ENCODE data around the gene SEZ6L.

The SEZ6L gene

GRCh38 chr22:26185190-26185589, 15.9 kb downstream of the SEZ6L start:
- no peak for DNase-seq

- DNase-seq: no peak
Measured at GRCh38 chr22:26188341-26188740, 19.1 kb downstream of the SEZ6L start.

GRCh38 chr22:26194313-26194712, 25.1 kb downstream of the SEZ6L start:
- no peak for DNase-seq

- no peak for DNase-seq
Measured at GRCh38 chr22:26194877-26195276, 25.6 kb downstream of the SEZ6L start.

- no peak for DNase-seq
Measured at GRCh38 chr22:26196657-26197056, 27.4 kb downstream of the SEZ6L start.

GRCh38 chr22:26197425-26197824, 28.2 kb downstream of the SEZ6L start:
- no peak for DNase-seq

- no peak for DNase-seq
Measured at GRCh38 chr22:26199665-26200064, 30.4 kb downstream of the SEZ6L start.

- no peak for DNase-seq
Measured at GRCh38 chr22:26202280-26202924, 33.1 kb downstream of the SEZ6L start.

- DNase-seq: no peak
Measured at GRCh38 chr22:26205494-26205893, 36.2 kb downstream of the SEZ6L start.

GRCh38 chr22:26210334-26210733, 41.1 kb downstream of the SEZ6L start:
- no peak for DNase-seq

GRCh38 chr22:26213826-26214225, 44.6 kb downstream of the SEZ6L start:
- DNase-seq: no peak

- no peak for DNase-seq
Measured at GRCh38 chr22:26214466-26214865, 45.2 kb downstream of the SEZ6L start.

GRCh38 chr22:26215736-26216135, 46.5 kb downstream of the SEZ6L start:
- no peak for DNase-seq

- DNase-seq: no peak
Measured at GRCh38 chr22:26225207-26225606, 55.9 kb downstream of the SEZ6L start.

- no peak for DNase-seq
Measured at GRCh38 chr22:26226538-26227297, 57.5 kb downstream of the SEZ6L start.

- no peak for DNase-seq
Measured at GRCh38 chr22:26229910-26230309, 60.6 kb downstream of the SEZ6L start.

- no peak for DNase-seq
Measured at GRCh38 chr22:26234296-26234695, 65.0 kb downstream of the SEZ6L start.

- DNase-seq: no peak
Measured at GRCh38 chr22:26235792-26236487, 66.7 kb downstream of the SEZ6L start.

- DNase-seq: no peak
Measured at GRCh38 chr22:26236991-26237390, 67.7 kb downstream of the SEZ6L start.

- DNase-seq: no peak
Measured at GRCh38 chr22:26238596-26238995, 69.3 kb downstream of the SEZ6L start.

GRCh38 chr22:26239581-26239980, 70.3 kb downstream of the SEZ6L start:
- DNase-seq: no peak

- no peak for DNase-seq
Measured at GRCh38 chr22:26241361-26241760, 72.1 kb downstream of the SEZ6L start.

GRCh38 chr22:26245001-26245400, 75.7 kb downstream of the SEZ6L start:
- no peak for DNase-seq

GRCh38 chr22:26246552-26246951, 77.3 kb downstream of the SEZ6L start:
- no peak for DNase-seq

All from activated CD4-positive, CD25-positive, alpha-beta regulatory T cell treated with anti-CD3 and anti-CD28 coated beads, Interleukin-2, amount 50 U/mL, for 72 hours (primary cell).